Peyer's patch (tissue), 4 donors: ENCODE data around the gene TRABD2A.

Source experiments
- CTCF ChIP-seq, 6 experiments: fragments of 450-650 bp in 4 of 6; fragments of 200-600 bp in 2 of 6; sonication (generic) in 1 of 6; IDR thresholded peaks; one replicate each; pipeline ENCODE4 v1.5.1; 2017 to 2019; ENCODE audit warnings: antibody characterized with exemption in 6 of 6, mild to moderate bottlenecking in 3 of 6, moderate library complexity in 1 of 6
- POLR2A ChIP-seq, 2 donors: fragments of 450-650 bp; IDR thresholded peaks; one replicate each; pipeline ENCODE4 v1.5.1; 2017; ENCODE audit warnings: antibody characterized with exemption in 2 of 2, mild to moderate bottlenecking in 2 of 2, moderate library complexity in 2 of 2

GRCh38 chr2:84846741-84847142, 34.1 kb downstream of the TRABD2A start:
- peak in 1 of 6 experiments; percentile 5 for TF ChIP-seq CTCF (IDR thresholded peaks at IDR 0.05)
- no peak for TF ChIP-seq POLR2A (IDR thresholded peaks at IDR 0.05)
